C4-2B (cell line): Measurements from ENCODE around the gene QPRT.

Experiments used
- ZFX ChIP-seq: fragments of 450-650 bp; IDR thresholded peaks from 2 replicates; pipeline ENCODE4 v1.6.1; 2017
- TF ChIP-seq, protein P1 (sequence below): fragments of 450-650 bp; conservative IDR thresholded peaks from 2 replicates; pipeline ENCODE4 v1.5.1; 2017; ENCODE audit warnings: mild to moderate bottlenecking

DNA sequence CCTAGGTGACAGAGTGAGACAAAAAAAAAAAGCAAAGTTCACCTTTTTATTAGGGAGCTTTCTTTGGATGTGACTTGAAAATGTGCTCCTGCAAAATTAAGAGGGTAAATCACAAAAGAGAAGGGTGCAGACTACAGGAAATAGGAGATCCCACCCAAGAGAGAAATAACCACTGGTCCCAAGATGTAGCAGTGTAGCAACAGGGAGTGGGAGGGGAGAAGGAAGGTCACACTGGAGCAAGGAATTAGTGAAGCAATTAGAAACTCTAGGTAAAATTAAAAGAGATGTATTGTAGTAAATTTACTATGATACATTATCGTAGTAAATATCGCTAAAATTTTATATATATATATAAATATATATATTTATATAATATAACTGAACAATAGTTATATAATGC is 28.2 kb upstream of the QPRT start:
- TF ChIP-seq, protein P1, sequence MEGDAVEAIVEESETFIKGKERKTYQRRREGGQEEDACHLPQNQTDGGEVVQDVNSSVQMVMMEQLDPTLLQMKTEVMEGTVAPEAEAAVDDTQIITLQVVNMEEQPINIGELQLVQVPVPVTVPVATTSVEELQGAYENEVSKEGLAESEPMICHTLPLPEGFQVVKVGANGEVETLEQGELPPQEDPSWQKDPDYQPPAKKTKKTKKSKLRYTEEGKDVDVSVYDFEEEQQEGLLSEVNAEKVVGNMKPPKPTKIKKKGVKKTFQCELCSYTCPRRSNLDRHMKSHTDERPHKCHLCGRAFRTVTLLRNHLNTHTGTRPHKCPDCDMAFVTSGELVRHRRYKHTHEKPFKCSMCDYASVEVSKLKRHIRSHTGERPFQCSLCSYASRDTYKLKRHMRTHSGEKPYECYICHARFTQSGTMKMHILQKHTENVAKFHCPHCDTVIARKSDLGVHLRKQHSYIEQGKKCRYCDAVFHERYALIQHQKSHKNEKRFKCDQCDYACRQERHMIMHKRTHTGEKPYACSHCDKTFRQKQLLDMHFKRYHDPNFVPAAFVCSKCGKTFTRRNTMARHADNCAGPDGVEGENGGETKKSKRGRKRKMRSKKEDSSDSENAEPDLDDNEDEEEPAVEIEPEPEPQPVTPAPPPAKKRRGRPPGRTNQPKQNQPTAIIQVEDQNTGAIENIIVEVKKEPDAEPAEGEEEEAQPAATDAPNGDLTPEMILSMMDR = no peak
- TF ChIP-seq ZFX = no peak
